Amniotic stem cell (primary cell): ENCODE data around the gene CFAP157.

Experiments used
- DNase-seq: peaks from one replicate; lab custom pipeline; 2025; lab: John Stamatoyannopoulos, UW

CFAP157 gene

GRCh38 chr9:127706836-127707241, at the start of gene CFAP157:
CFAP157 (plus strand) TSS chr9:127706988; CDS start chr9:127707032, 44 bp downstream.
- no peak for DNase-seq

GRCh38 chr9:127658428-127658827, 48.4 kb upstream of the CFAP157 start:
- no peak for DNase-seq

- DNase-seq, result no peak
Measured at GRCh38 chr9:127660886-127661741, 45.7 kb upstream of the CFAP157 start.

GRCh38 chr9:127662617-127663016, 44.2 kb upstream of the CFAP157 start:
- no peak for DNase-seq

- no peak for DNase-seq
Measured at GRCh38 chr9:127664324-127664677, 42.5 kb upstream of the CFAP157 start.

GRCh38 chr9:127664678-127665507, 41.9 kb upstream of the CFAP157 start:
- DNase-seq, result no peak

GRCh38 chr9:127667127-127667844, 39.5 kb upstream of the CFAP157 start:
- DNase-seq, result no peak

- no peak for DNase-seq
Measured at GRCh38 chr9:127667906-127668305, 38.9 kb upstream of the CFAP157 start.

GRCh38 chr9:127673234-127673633, 33.6 kb upstream of the CFAP157 start:
- DNase-seq, result no peak

- no peak for DNase-seq
Measured at GRCh38 chr9:127676638-127677037, 30.1 kb upstream of the CFAP157 start.

GRCh38 chr9:127679506-127679905, 27.3 kb upstream of the CFAP157 start:
- DNase-seq, result no peak

- no peak for DNase-seq
Measured at GRCh38 chr9:127680226-127680625, 26.6 kb upstream of the CFAP157 start.

- DNase-seq, result no peak
Measured at GRCh38 chr9:127680846-127681245, 25.9 kb upstream of the CFAP157 start.

- no peak for DNase-seq
Measured at GRCh38 chr9:127682351-127683136, 24.2 kb upstream of the CFAP157 start.

- DNase-seq, result peak; percentile 27
Measured at GRCh38 chr9:127683723-127684122, 23.1 kb upstream of the CFAP157 start.

GRCh38 chr9:127684576-127684975, 22.2 kb upstream of the CFAP157 start:
- peak; percentile 46 for DNase-seq

GRCh38 chr9:127686461-127687393, 20.1 kb upstream of the CFAP157 start:
- no peak for DNase-seq

GRCh38 chr9:127689329-127690000, 17.3 kb upstream of the CFAP157 start:
- DNase-seq, result no peak

GRCh38 chr9:127690735-127691134, 16.1 kb upstream of the CFAP157 start:
- no peak for DNase-seq

GRCh38 chr9:127692071-127692470, 14.7 kb upstream of the CFAP157 start:
- DNase-seq, result no peak
